Measurements from ENCODE around the gene KCNE2.
"Not testable (repeated sequence)": the region's sequence is repeated elsewhere in the genome, so short reads cannot be mapped to it uniquely, and the experiment has no call there.

DNA sequence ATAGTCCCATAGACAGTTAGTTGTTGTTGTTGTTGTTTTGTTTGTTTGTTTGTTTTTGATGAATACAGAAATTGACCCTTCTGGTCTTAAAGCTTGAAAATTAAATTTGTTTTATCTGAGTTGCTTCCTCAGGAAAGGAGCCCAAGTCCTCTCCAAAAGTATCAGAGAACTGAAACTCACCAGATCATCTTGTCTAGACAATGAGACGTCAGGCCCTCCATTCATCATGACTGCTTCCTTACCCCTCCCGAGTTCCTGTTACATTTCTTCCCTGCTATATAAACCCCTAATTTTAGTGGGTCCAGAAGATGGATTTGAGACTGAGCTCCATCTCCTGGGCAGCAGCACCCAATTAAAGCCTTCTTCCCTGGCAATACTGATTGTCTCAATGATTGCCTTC, 42.9 kb downstream of the KCNE2 start:
- TF ChIP-seq, protein P1, sequence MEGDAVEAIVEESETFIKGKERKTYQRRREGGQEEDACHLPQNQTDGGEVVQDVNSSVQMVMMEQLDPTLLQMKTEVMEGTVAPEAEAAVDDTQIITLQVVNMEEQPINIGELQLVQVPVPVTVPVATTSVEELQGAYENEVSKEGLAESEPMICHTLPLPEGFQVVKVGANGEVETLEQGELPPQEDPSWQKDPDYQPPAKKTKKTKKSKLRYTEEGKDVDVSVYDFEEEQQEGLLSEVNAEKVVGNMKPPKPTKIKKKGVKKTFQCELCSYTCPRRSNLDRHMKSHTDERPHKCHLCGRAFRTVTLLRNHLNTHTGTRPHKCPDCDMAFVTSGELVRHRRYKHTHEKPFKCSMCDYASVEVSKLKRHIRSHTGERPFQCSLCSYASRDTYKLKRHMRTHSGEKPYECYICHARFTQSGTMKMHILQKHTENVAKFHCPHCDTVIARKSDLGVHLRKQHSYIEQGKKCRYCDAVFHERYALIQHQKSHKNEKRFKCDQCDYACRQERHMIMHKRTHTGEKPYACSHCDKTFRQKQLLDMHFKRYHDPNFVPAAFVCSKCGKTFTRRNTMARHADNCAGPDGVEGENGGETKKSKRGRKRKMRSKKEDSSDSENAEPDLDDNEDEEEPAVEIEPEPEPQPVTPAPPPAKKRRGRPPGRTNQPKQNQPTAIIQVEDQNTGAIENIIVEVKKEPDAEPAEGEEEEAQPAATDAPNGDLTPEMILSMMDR (IDR thresholded peaks at IDR 0.05), result not testable (repeated sequence)
- TF ChIP-seq POLR2AphosphoS5 (IDR thresholded peaks at IDR 0.05), result not testable (repeated sequence)

All from breast epithelium (tissue), 3 donors.